ENCODE results near the gene APAF1. TPM values are rescaled to one million over a fixed set of nuclear protein-coding genes. Genes with fewer than 3 reads are reported as not detected.

The APAF1 gene
- total RNA-seq, 1 donor from 2014 or later = 25.7 TPM

- no peak for DNase-seq (ENCODE audit: low read depth in 2 of 2)
Observed at GRCh38 chr12:98758331-98758730, 113.2 kb downstream of the APAF1 start.

DNA sequence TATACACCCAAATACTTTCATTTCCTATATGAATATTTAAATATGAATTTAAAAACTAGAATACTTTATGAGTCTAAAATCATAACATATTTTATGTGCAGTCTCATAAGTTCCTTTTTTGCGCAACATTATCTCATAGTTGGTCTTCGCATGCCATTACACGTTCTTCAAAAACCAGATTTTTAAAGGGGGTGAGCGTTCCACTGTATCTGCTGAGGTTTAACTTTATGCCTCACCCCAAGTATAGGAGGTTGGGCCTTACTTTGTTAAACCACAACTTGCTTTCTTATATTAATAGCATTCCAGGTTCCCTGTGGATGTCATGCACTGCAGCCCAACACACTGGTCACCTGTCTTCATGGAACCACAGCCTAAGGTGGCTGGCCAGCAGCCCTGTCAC, 118.6 kb downstream of the APAF1 start:
- DNase-seq (ENCODE audit: low read depth in 2 of 2) = no peak

DNA sequence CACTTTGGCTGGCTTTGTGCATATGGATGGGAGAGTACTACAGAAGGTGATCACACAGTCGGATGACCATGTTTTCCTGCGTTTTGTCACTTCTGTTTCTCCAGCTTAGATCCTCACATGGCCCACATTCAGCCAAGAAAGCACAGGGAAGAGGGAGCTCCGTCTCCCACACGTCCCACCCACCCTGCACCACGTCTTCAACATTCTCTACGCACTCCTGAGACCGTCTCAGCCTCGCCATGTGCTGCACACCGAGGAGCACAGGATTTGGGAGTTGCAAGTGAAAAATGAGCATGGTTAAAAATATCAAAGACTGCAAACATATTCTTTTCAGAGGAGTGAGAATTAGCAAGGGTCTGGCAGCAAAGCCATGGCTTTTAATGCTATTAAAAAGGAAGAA, 122.2 kb downstream of the APAF1 start:
- DNase-seq (ENCODE audit: low read depth in 2 of 2) = no peak

DNA sequence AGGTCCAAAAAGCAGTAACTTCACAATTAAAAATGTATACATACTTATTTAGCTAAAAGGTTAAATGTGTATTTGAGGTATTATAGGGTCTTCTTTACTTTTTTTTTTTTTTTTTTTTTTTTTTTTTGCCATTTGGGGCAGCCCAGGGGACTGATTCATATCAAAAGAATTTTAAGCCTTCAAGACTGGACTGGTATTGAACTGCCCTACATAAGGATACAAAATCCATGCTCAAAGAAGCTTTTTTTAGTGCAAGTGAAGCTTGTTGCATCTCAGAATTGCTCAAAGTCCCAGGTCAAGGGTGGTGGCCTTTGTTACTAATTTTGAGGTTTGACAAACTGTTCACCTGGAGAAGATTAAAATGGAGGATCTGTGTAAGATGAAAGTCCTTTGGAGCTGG, 124.0 kb downstream of the APAF1 start:
- no peak for DNase-seq (ENCODE audit: low read depth in 2 of 2)

DNA sequence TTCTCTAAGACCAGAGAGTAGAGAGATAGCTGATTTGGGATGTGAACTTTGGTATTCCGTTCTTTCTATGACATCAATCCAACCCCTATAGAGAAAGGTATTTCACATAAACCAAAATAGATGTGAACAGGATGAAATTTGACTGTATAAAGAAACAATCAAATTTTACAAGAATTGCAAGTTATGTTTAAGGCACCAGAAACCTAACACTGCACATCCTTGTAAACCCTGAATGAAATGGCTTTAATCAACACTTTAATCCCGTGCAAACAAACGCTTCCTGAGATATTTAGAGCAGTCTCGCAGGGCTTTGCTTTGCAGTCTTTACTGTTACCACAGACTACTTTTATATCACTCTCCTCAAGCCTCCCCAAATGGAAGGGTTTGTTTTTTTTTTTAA, 125.1 kb downstream of the APAF1 start:
- no peak for DNase-seq (ENCODE audit: low read depth in 2 of 2)

GRCh38 chr12:98771811-98772752, 127.0 kb downstream of the APAF1 start:
- DNase-seq (ENCODE audit: low read depth in 2 of 2) = no peak

- DNase-seq (ENCODE audit: low read depth in 2 of 2) = no peak
Observed at GRCh38 chr12:98772818-98773217, 127.7 kb downstream of the APAF1 start.

GRCh38 chr12:98780261-98780660, 135.2 kb downstream of the APAF1 start:
- no peak for DNase-seq (ENCODE audit: low read depth in 2 of 2)

DNA sequence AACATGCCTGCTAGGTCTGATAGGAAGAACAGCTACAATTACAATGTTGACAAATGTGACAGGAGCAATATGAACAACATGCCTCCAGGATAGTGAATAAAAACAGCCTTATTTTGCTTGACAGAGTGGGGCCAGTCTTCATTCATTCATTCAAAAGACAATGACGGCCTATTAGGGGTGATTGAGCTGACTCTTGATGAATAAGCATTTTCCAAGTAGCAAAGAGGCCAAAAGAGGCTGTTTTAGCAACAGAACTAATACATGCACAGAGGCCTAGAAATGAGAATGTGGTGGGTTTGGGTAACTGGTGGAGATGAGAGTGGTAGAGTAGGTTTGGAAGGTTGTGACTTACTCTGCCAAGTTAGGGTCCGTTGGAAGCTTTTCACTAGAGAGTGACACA, 138.3 kb downstream of the APAF1 start:
- DNase-seq (ENCODE audit: low read depth in 2 of 2) = no peak

Other genes starting within 250 kb of the APAF1 start
- gene TMPO, start 129.7 kb upstream of the APAF1 start, total RNA-seq = 46.1 and 83.3 TPM in 2 replicates
- gene SLC25A3, start 51.6 kb upstream of the APAF1 start, total RNA-seq = 502 and 531 TPM in 2 replicates
- gene IKBIP, start 502 bp upstream of the APAF1 start, total RNA-seq = 21.2 and 27.3 TPM in 2 replicates